Neural progenitor cell (in vitro differentiated cells): ENCODE results near the gene HIRA. TPM values are rescaled to one million over a fixed set of nuclear protein-coding genes. Genes with fewer than 3 reads are reported as not detected.

ENCODE experiments used
- DNase-seq: peaks from one replicate; pipeline ENCODE4 v3.0.0-alpha.2; 2016; ENCODE audit warnings: low spot score
- H2AFZ ChIP-seq: fragments of 200-600 bp; sonication (generic); replicated peaks from 2 replicates; pipeline ENCODE4 v1.6.1; 2016; ENCODE audit warnings: antibody characterized with exemption
- H3F3A ChIP-seq: fragments of 200-600 bp; sonication (generic); 2 replicates; pipeline ENCODE4 v1.6.1; 2016; ENCODE audit warnings: antibody characterized with exemption, low read depth
- H3K27ac ChIP-seq: fragments of 200-600 bp; sonication (generic); 2 replicates; pipeline ENCODE4 v1.5.1; 2016; ENCODE audit warnings: mild to moderate bottlenecking
- H3K27me3 ChIP-seq: fragments of 200-600 bp; sonication (generic); 2 replicates; pipeline ENCODE4 v1.6.1; 2016; ENCODE audit warnings: mild to moderate bottlenecking, moderate library complexity
- H3K36me3 ChIP-seq: fragments of 200-600 bp; sonication (generic); 2 replicates; pipeline ENCODE4 v1.5.1; 2016
- H3K4me1 ChIP-seq: fragments of 200-600 bp; sonication (generic); 2 replicates; pipeline ENCODE4 v1.6.1; 2016; ENCODE audit warnings: mixed run types
- H3K4me2 ChIP-seq: fragments of 200-600 bp; sonication (generic); 2 replicates; pipeline ENCODE4 v1.6.1; 2016
- H3K4me3 ChIP-seq: fragments of 200-600 bp; sonication (generic); 2 replicates; pipeline ENCODE4 v1.5.1; 2016
- H3K79me2 ChIP-seq: fragments of 200-600 bp; sonication (generic); 2 replicates; pipeline ENCODE4 v1.6.1; 2016; ENCODE audit warnings: low read depth
- H3K9ac ChIP-seq: fragments of 200-600 bp; sonication (generic); 2 replicates; pipeline ENCODE4 v1.6.1; 2016
- H3K9me3 ChIP-seq: fragments of 200-600 bp; sonication (generic); 2 replicates; pipeline ENCODE4 v1.5.1; 2016; ENCODE audit warnings: low read depth
- H4K20me1 ChIP-seq: fragments of 200-600 bp; sonication (generic); 2 replicates; pipeline ENCODE4 v1.6.1; 2016; ENCODE audit warnings: low read depth
- H3K27ac Mint-ChIP-seq: 3 replicates; pipeline ENCODE4 v1.8.0; 2021; ENCODE audit warnings: mixed read lengths
- H3K27me3 Mint-ChIP-seq: 2 replicates; pipeline ENCODE4 v1.8.0; 2022; ENCODE audit warnings: low read depth, mild to moderate bottlenecking, inconsistent platforms, moderate library complexity, mixed read lengths; ENCODE audit not compliant: insufficient read depth
- H3K36me3 Mint-ChIP-seq: 3 replicates; pipeline ENCODE4 v1.8.0; 2021; ENCODE audit warnings: mixed read lengths
- H3K4me1 Mint-ChIP-seq: 3 replicates; pipeline ENCODE4 v1.8.0; 2021; ENCODE audit warnings: mixed read lengths
- H3K4me3 Mint-ChIP-seq: 3 replicates; pipeline ENCODE4 v1.8.0; 2021; ENCODE audit warnings: mild to moderate bottlenecking, moderate library complexity, mixed read lengths
- H3K9me3 Mint-ChIP-seq: 3 replicates; pipeline ENCODE4 v1.8.0; 2020; ENCODE audit warnings: mixed read lengths
- EZH2 ChIP-seq: fragments of 200-600 bp; sonication (generic); IDR thresholded peaks from 2 replicates; pipeline ENCODE4 v1.6.1; 2017; ENCODE audit warnings: antibody characterized with exemption, mild to moderate bottlenecking, moderate library complexity
- EZH2phosphoT487 ChIP-seq: fragments of 200-600 bp; sonication (generic); IDR thresholded peaks from 2 replicates; pipeline ENCODE4 v1.6.1; 2017; ENCODE audit warnings: antibody characterized with exemption
- total RNA-seq: library from RNA; depleted of rRNA; stranded (reverse); fragments of >200 nt; gene quantifications from 2 replicates; pipeline ENCODE4 v1.2.3, GENCODE V29; 2015; ENCODE audit warnings: low replicate concordance
- TF ChIP-seq, protein P1 (sequence below): fragments of 200-600 bp; sonication (generic); IDR thresholded peaks from 2 replicates; pipeline ENCODE4 v1.5.1; 2017; ENCODE audit warnings: antibody characterized with exemption, mild to moderate bottlenecking

The HIRA gene
- total RNA-seq, 1 donor from 2014 or later, result 18.9 TPM

DNA sequence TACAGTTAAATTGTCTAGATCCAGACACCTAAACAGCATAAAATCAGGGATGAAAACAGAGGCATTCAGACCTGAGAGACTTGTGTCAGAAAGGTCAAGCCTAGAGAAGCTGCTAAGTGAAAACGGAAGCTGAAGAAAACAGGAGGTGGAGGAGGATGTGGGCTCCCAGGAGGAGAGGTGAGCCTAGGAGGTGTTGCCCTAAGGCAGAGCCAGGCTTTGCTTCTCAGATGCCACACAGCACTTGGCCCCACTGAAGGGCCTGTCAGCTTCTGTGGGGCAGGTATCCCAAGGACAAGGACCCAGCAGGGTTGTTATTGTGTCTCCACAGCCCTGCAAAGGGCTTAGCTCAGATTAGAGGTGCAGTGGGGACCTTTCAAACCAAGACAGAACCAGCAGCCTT lies 33.0 kb upstream of the HIRA start:
- H3K9ac ChIP-seq, result no peak overlapping the region
- Mint-ChIP-seq H3K4me3 (no peak overlapping the region), H3K4me1 (no peaks in the 10 kb centered on the region), H3K9me3 (no peaks in the 10 kb centered on the region), H3K27ac (no peak overlapping the region), H3K36me3 (peaks cover 13% of the 10 kb centered on the region), H3K27me3 (no peaks in the 10 kb centered on the region)
- peak; percentile 13 for DNase-seq
- H3F3A ChIP-seq, result no peaks in the 10 kb centered on the region
- no peak overlapping the region for H3K4me2 ChIP-seq
- no peaks in the 10 kb centered on the region for H3K36me3 ChIP-seq
- no peaks in the 10 kb centered on the region for H3K4me1 ChIP-seq
- H3K27ac ChIP-seq, result no peak overlapping the region
- H3K4me3 ChIP-seq, result no peak overlapping the region
- no peaks in the 10 kb centered on the region for H3K79me2 ChIP-seq
- TF ChIP-seq EZH2, result no peak
- no peak for TF ChIP-seq EZH2phosphoT487
- TF ChIP-seq, protein P1, sequence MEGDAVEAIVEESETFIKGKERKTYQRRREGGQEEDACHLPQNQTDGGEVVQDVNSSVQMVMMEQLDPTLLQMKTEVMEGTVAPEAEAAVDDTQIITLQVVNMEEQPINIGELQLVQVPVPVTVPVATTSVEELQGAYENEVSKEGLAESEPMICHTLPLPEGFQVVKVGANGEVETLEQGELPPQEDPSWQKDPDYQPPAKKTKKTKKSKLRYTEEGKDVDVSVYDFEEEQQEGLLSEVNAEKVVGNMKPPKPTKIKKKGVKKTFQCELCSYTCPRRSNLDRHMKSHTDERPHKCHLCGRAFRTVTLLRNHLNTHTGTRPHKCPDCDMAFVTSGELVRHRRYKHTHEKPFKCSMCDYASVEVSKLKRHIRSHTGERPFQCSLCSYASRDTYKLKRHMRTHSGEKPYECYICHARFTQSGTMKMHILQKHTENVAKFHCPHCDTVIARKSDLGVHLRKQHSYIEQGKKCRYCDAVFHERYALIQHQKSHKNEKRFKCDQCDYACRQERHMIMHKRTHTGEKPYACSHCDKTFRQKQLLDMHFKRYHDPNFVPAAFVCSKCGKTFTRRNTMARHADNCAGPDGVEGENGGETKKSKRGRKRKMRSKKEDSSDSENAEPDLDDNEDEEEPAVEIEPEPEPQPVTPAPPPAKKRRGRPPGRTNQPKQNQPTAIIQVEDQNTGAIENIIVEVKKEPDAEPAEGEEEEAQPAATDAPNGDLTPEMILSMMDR, result no peak
- no peak overlapping the region for H2AFZ ChIP-seq
- no peaks in the 10 kb centered on the region for H3K27me3 ChIP-seq
- H3K9me3 ChIP-seq, result no peaks in the 10 kb centered on the region
- peaks cover 15% of the 10 kb centered on the region for H4K20me1 ChIP-seq

DNA sequence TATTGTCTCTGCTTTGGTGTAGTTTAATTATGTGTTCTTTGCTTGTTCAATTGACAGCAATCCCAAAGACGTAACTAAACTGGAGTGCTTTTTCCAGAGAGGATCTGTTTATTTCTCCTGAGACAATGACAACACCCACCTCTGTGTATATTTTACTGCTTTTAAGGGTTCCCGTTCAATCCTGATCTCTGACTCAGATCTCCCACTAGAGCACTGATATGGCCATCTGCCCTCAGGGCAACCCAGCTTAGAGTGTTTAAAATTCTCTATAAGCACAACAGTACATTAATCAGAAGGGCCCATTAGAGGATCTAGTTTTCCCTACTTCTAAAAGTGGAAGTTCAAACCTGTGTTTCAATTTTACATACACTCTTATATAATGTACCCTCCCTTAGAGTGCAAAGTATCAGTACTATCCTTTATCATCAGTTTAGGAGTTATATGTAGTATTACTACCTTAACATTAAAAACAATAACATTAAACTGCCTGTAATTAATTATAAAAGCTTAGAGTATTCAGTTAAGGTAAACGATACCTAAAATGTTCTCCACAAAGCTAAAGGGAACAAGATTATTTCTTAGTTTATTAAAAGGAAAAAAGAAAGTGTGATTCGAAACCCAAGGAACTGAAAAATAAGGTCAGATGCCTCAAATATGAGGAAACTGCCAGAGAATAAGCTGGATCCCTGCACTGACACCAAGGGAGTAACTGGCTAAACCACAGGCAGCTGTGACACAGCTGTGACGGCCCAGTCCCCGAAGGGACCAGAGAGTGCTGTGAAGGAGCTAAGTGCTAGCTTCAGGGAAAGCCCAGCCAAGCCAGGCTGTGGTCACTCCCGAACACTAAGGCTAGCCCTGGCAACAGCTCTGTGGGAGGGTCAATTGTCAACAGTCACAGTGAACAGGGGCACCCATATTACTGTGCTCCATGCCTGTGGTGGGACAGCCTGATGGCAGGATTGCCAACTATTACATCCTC lies 32.2 kb upstream of the HIRA start:
- TF ChIP-seq EZH2phosphoT487, result no peak
- TF ChIP-seq, protein P1, result no peak
- TF ChIP-seq EZH2, result no peak
- Mint-ChIP-seq H3K27ac (no peak overlapping the region), H3K9me3 (no peaks in the 10 kb centered on the region)

DNA sequence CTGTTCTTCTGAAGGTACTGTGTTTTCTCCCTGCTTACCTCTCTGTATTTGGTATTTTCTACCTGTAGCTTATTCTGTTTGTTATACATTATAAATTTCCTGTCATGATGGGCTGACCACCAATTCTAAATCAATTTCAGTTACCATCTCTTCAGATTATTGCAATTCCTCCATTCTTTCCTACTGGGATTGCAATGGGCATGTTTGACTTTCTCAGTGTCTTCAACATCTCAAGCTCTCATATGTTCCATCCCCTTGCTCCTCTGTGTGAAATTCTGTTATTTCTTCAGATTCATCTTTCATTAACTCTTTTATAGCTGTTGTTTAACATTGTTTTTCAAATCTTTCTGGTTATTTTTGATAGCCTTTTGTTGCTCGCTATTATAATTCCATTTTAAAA lies 31.5 kb upstream of the HIRA start:
- no peak overlapping the region for H3K9ac ChIP-seq
- Mint-ChIP-seq H3K9me3 (no peaks in the 10 kb centered on the region), H3K4me1 (no peaks in the 10 kb centered on the region), H3K27me3 (no peaks in the 10 kb centered on the region), H3K4me3 (no peak overlapping the region), H3K36me3 (peaks cover 13% of the 10 kb centered on the region), H3K27ac (no peak overlapping the region)
- DNase-seq, result no peak
- H3K9me3 ChIP-seq, result no peaks in the 10 kb centered on the region
- H3K4me3 ChIP-seq, result no peak overlapping the region
- TF ChIP-seq EZH2, result no peak
- no peaks in the 10 kb centered on the region for H3F3A ChIP-seq
- no peak overlapping the region for H3K4me2 ChIP-seq
- H3K4me1 ChIP-seq, result no peaks in the 10 kb centered on the region
- no peaks in the 10 kb centered on the region for H3K27me3 ChIP-seq
- no peak overlapping the region for H2AFZ ChIP-seq
- no peak overlapping the region for H3K27ac ChIP-seq
- no peaks in the 10 kb centered on the region for H3K36me3 ChIP-seq
- no peaks in the 10 kb centered on the region for H3K79me2 ChIP-seq
- H4K20me1 ChIP-seq, result peaks cover 11% of the 10 kb centered on the region

More for the DNA sequence above, 32.2 kb upstream of the HIRA start:
- Histone ChIP-seq H3K27ac (no peak overlapping the region), H3K79me2 (no peaks in the 10 kb centered on the region), H3K9me3 (no peaks in the 10 kb centered on the region), H3F3A (no peaks in the 10 kb centered on the region), H3K4me3 (no peak overlapping the region), H2AFZ (no peak overlapping the region), H4K20me1 (peaks cover 14% of the 10 kb centered on the region), H3K9ac (no peak overlapping the region), H3K4me1 (no peaks in the 10 kb centered on the region), H3K4me2 (no peak overlapping the region), H3K27me3 (no peaks in the 10 kb centered on the region), H3K36me3 (no peaks in the 10 kb centered on the region)
- Mint-ChIP-seq H3K27me3 (no peaks in the 10 kb centered on the region), H3K4me3 (no peak overlapping the region), H3K36me3 (peaks cover 13% of the 10 kb centered on the region), H3K4me1 (no peaks in the 10 kb centered on the region)
- DNase-seq, result no peak

DNA sequence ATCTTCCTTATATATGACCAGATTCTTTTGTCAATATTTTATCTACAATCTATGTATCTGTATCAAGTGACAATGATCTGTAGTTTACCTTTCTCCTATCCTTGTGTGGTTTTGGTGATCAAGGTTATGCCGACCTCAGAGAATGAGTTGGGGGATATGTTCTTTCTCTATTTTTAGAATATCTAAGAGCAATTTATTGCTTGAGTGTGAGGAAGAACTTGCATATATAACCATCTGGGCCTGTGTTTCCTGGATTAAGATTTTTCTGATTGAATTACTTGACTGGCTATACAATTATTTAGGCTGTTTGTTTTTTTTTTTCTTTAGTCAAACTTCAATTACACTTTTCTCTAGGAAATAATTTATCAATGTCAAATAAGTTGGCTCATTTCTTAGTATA lies 30.0 kb upstream of the HIRA start:
- H3K9me3 ChIP-seq, result no peaks in the 10 kb centered on the region
- H2AFZ ChIP-seq, result no peak overlapping the region
- no peak overlapping the region for H3K27ac ChIP-seq
- Mint-ChIP-seq H3K27ac (no peak overlapping the region), H3K4me1 (no peaks in the 10 kb centered on the region), H3K27me3 (peaks cover 2% of the 10 kb centered on the region), H3K36me3 (peaks cover 15% of the 10 kb centered on the region), H3K9me3 (no peaks in the 10 kb centered on the region), H3K4me3 (no peak overlapping the region)
- H4K20me1 ChIP-seq, result peaks cover 7% of the 10 kb centered on the region
- no peaks in the 10 kb centered on the region for H3K27me3 ChIP-seq
- no peak for DNase-seq
- no peaks in the 10 kb centered on the region for H3F3A ChIP-seq
- H3K79me2 ChIP-seq, result no peaks in the 10 kb centered on the region
- no peak overlapping the region for H3K9ac ChIP-seq
- TF ChIP-seq EZH2phosphoT487 (no peak), EZH2 (no peak)
- TF ChIP-seq, protein P1, result no peak
- no peaks in the 10 kb centered on the region for H3K36me3 ChIP-seq
- no peak overlapping the region for H3K4me3 ChIP-seq
- no peak overlapping the region for H3K4me2 ChIP-seq
- no peaks in the 10 kb centered on the region for H3K4me1 ChIP-seq
